Stimulated activated CD4-positive, alpha-beta T cell treated with anti-CD3 and anti-CD28 coated beads, Interleukin-2, amount 100 ng/mL, for 24 hours (primary cell): ENCODE data around the gene VPS33A.
"Not testable (repeated sequence)": the region's sequence is repeated elsewhere in the genome, so short reads cannot be mapped to it uniquely, and the experiment has no call there.

Experiments
- DNase-seq, 2 donors: peaks; one replicate each; pipeline ENCODE4 v3.0.0-alpha.2; 2020

The VPS33A gene

GRCh38 chr12:122266230-122266901, at the start of gene VPS33A:
VPS33A (minus strand) TSS chr12:122266494; CDS start chr12:122266408, 86 bp downstream.
- DNase-seq = peak; percentile 95 to 97

DNA sequence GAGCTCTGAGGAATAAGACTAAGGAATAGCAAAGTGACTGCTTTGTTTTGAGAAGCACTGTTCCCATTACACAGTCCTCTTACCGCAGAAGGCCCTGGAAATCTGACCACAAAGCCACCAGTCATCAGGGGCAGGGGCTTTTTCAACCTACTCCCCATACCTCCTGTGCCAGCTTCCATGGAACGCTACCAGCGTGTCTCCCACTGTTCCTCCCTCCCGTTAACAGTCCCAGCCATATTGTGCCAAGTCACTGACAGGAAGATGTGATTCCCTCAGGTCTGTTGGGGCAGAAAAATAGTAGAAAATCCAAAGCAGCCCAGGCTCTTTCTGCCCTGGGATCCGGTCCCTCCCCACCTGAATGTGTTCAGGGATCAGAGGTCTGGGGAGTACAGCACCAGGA, 46.6 kb upstream of the VPS33A start:
- no peak for DNase-seq

DNA sequence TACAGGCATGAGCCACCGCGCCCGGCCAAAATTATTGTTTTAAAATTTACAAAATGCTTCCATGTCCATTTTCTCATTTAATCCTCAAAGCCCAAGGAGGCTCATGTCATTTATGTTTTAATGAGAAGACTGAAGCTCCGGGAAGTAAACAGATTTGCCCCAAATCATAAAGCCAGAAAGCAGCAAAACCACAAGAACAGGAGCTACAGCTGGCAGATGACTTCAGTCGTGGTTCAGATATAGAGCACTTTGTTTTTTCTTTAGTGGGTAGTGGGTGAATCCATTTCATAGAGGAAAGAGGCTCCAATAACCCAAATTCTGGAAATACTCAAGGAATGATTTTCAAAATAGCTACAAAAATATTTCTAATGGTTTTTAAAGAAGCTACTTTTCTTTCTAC, 45.4 kb upstream of the VPS33A start:
- no peak for DNase-seq

DNA sequence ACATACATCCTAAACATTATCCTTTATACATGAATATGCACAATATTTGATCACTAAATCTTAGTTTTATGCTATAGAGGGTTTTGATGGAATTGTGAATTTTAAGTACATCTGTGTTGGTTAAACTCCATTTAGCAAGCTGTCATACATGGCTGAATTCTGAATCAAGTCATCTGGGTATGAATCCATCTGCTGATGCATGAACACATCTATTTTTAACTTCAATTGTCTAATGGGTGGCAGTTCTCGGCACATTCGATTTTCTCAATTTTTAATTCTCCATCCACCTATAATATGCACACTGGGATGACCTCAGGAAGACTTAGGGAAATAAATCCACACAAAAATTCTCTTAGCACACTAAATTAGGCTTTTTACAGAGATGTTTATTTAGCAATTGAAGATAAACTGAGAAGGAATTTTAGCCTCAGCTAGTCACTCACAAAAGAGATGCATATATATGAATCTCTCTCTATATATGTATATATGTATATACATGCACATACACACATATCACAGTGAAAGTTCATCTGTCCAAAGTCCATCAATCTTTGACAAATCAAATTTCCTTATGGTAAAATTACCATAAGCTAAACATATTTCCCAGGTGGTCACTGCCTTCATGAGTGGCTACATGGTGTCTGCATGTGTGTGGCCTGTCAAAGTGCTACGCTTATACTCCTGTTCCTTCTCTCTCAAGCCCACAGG, 44.5 kb upstream of the VPS33A start:
- no peak for DNase-seq

DNA sequence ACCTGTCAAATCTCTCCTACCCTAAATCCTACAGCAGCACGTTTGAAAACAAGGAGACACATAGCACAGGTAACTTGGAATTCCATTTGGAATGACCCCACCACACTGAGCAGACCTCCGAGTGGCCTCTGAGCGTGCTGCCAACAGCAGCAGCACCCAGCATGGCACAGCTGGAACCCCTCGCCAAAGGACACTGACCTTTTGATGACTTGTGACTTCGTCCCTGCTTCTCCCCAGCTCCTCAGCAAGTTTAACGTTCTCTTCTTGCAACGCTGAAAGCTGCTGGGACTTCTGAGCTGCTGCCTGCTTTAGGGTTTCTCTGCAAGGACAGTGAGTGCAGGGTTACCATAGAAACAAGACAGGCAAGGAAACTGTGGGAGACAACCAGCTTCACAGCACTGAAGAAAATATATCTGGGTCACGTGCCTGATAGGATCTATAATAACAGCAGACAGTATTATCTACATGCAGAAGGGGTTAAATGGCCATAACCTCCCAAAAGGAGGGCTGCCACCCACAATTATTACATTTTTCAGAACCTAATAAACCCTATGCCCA, 43.3 kb upstream of the VPS33A start:
- no peak for DNase-seq

GRCh38 chr12:122308811-122309210, 42.5 kb upstream of the VPS33A start:
- DNase-seq = no peak

GRCh38 chr12:122306407-122306806, 40.1 kb upstream of the VPS33A start:
- no peak for DNase-seq

DNA sequence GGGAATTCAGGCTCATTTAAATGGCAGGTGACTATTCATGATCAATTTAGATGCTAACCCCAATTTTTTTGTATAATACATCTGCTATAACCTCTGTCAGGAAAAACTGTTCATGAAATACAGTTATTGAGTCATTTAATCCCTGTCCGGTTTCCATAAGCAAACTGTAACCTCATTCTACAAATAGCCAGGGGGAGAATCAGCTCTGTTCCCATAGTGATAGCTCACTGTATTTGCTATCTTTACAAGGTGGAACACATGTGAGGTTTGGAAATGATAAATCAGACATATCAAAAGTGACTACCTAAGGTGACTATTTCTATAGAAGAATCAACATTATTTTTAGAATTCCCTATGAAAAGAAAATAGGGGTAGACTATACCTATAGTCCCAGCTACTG, 38.6 kb upstream of the VPS33A start:
- DNase-seq = no peak

GRCh38 chr12:122303068-122303467, 36.8 kb upstream of the VPS33A start:
- no peak for DNase-seq

- DNase-seq = no peak
These were observed 31.9 kb upstream of the VPS33A start for GRCh38 chr12:122298071-122298748.

DNA sequence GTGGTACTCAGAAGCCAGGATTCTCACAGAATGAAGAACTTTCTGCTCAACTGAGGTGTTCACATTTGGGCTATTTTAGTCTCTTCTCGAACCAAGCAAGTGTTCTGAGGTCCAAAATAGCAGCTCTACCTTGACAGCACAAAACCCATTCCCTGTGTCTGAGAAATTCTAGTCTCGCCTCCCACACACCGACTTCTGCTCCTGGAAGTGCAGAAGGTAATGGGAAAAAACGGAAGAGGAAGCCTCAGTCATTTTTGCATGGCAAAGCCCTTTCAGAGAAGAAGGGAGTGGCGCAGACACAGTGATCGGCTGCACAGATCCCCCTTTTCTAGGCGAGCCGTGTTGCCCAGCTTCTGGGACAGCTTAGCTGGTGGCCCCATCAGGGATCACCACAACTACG, 31.2 kb upstream of the VPS33A start:
- no peak for DNase-seq

DNA sequence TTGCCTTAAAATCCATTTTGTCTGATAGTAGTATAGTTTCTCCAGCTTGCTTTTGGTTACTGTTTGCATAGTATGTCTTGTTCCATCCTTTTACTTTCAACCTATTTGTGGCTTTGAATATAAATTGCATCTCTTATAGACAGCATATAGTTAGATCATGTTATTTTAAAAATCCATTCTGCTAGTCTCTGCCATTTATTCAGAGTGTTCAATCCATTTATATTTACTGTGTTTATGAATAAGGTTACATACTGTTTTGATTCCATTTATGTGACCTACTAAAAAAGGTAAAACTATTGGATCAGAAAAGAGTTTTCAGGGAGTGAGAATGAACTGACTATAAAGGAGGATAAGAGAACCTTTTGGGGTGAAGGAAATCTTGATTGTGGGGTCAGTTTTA, 29.6 kb upstream of the VPS33A start:
- no peak for DNase-seq

- DNase-seq = no peak
These were observed 26.8 kb upstream of the VPS33A start for GRCh38 chr12:122293081-122293480.

- no peak for DNase-seq
These were observed 25.1 kb upstream of the VPS33A start for GRCh38 chr12:122291431-122291830.

- no peak for DNase-seq
These were observed 17.4 kb upstream of the VPS33A start for GRCh38 chr12:122283680-122284079.

DNA sequence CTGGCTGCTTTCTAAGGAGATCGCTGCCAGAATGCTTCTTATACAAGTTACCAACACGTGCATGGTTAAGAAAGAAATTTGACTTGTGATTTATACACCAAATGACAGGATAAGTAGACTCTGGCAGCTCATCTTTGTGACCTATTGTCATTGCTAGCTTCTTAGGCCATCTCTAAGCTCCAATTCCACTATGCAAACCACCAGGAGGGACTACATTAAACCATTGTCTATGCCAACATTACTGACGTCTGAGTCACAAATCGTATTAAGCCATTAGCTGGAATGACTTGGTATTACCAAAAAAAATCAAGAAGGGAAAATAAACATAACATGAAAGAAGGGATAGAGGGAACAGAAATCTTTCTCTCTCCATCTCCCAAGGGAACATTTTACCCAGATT, 15.8 kb upstream of the VPS33A start:
- DNase-seq = no peak

GRCh38 chr12:122276242-122276641, 9.9 kb upstream of the VPS33A start:
- no peak for DNase-seq

DNA sequence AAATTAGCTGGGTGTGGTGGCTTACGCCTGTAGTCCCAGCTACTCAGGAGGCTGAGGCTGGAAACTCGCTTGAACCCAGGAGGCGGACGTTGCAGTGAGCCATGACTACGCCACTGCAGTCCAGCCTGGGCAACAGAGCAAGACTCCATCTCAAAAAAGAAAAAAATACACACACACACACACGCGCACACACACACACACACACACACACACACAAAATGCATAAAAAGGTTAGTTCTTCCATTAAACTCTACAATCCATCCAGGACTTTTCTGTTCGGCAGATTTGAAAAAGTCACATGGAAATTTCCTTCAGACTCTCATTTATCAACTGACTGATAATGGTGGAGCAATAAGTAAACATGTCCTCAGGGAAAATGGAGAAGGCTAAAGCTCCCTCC, 9.2 kb upstream of the VPS33A start:
- no peak for DNase-seq

DNA sequence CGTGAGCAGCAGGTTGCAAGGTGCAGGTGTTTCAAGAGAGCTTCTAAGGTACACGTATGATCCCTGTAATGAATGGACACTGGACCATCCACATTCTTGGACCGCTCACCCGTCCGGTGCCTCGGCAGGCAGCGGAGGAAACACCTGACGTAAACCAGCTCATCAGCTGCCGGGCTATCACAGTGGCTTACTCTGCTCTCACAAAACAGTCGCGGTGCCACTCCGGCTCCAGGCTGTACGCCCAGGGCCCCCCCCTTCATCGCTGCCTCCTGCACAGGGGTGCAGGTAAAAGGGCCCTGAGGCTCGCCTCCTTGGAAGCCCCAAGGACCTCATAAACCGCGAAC, 436 bp downstream of the VPS33A start:
- peak; percentile 41 to 60 for DNase-seq

GRCh38 chr12:122265476-122265875, 818 bp downstream of the VPS33A start:
- DNase-seq = no peak

GRCh38 chr12:122260735-122261134, 5.6 kb downstream of the VPS33A start:
- not testable (repeated sequence) for DNase-seq

GRCh38 chr12:122258939-122259338, 7.4 kb downstream of the VPS33A start:
- not testable (repeated sequence) for DNase-seq

DNA sequence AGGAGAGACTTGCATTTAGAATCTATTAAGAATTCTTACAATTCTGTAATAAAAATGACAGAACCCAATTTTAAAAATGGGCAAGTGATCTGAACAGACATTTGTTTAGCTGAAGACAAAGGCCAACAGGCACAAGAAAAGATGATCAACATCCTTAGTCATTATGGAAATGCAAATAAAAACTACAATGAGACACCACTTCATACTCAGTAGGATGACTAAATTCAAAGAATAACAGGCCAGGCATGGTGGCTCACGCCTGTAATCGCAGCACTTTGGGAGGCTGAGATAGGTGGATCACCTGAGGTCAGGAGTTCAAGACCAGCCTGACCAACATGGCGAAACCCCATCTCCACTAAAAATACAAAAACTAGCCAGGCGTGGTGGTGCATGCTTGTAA, 7.8 kb downstream of the VPS33A start:
- DNase-seq = not testable (repeated sequence)

- no peak for DNase-seq
These were observed 15.8 kb downstream of the VPS33A start for GRCh38 chr12:122250536-122250935.
